Activated CD8-positive, alpha-beta memory T cell treated with anti-CD3 and anti-CD28 coated beads, Interleukin-2, amount 50 U/mL, for 1 hour (primary cell): ENCODE results near the gene PALLD.

Experiments
- DNase-seq: peaks from one replicate; pipeline ENCODE4 v3.0.0-alpha.2; 2020; ENCODE audit errors: extremely low read depth

The PALLD gene

DNA sequence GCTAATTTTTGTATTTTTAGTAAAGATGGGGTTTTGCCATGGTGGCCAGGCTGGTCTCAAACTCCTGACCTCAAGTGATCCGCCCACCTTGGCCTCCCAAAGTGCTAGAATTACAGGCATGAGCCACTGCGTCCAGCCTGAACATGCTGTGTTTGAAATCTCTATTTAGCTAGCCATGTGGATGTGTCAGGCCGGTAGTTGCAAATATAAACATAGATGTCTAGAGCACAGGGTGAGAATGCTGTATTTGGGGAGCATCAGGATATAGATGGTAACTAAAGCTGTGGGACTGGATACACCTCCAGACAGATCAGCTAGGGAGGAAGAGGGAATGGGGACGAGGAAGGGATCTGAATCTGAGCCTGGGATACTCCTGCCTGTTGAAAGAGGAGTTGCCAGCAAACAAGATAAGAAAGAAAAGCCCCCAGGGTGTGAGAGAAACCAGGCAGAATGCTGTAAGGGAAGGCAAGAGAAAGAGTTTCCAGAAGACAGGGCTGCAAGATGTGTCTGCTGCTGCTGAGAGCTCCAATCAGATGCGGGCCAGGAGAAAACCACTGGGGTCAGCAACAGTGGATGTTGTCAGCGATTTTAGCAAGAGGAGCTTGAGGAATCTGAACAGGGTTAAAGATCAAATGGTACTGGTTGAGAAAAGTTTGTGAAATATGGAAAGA is 177.4 kb downstream of the PALLD start:
- DNase-seq, result no peak

DNA sequence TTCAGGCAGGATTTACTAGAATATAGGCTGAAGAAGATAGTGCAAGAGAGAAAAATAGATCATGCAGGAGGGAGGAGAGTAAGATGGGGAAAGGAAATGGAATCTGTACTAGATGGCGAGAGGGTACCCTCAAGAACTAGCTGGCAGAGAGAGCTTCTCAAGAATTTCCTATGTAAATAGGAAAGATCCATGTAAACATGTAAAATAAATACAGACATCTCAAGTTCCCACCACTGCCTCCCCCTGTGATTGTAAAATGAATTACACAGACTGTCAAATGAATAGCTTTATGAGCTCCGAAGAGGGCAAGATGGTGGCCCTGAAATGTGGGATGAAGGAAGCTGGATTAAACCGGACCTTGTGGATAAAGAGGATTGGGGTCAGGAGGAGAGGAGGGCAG is 178.0 kb downstream of the PALLD start:
- DNase-seq, result no peak

DNA sequence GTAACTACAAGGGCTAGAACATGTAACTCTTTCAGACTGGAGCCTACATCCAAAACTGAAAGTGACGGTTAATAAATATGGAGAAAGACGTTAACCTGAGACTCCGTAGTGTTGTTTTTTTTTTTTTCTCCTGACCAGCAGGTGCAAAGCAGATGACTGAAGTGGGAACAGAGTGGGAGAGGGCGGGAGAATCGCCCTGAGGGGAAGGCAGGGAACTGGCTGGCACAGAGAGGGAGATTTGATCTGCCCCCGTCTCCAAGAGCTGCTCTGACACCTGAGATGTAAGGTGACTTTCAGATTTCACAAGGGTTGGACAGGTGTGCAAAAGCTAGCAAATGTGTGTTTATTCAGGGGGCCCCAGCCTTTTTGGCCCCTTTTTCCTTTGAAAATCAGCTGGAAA is 180.2 kb downstream of the PALLD start:
- no peak for DNase-seq

DNA sequence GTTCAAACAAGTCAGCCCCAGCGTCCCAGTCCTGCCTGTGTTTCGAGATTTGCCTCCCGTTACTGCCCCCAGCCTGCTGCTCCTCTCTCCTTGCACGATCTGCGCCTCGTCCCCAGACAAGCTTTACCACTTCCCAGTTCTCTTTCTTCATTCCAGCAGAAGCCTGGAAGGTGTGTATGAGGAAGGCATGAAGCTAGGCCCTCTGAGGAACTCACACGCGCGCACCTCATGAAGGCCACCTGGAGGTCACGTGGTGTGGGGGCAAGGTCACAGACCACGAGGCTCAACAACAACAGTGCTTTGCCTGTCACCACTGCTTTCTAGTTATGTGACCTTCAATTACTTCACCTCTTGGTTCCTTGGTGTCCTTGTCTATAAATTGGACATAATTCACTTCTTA is 181.0 kb downstream of the PALLD start:
- DNase-seq, result no peak

DNA sequence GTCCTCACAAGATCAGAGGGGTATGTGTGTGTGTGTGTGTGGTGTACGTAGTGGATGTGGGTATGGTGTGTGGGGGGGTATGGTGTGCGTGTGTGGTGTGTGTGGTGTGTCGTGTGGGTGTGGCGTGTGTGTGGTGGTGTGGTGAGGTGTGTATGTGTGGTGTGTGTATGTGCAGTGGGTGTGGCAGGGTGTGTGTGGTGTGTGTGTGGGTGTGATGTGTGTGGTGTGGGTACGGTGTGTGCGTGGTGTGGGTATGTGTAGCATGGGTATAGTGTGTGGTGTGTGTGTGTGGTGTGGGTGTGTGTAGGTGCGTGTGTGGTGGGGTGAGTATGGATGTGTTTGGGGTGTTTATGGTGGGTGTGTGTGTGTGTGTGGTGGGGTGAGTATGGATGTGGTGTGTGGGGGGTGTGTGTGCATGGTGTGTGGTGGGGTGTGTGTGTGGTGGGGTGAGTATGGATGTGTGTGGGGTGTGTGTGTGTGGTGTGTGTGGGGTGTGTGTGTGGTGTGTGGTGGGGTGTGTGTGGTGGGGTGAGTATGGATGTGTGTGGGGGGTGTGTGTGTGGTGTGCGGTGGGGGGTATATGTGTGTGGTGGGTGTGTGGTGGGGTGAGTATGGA is 182.0 kb downstream of the PALLD start:
- no peak for DNase-seq

DNA sequence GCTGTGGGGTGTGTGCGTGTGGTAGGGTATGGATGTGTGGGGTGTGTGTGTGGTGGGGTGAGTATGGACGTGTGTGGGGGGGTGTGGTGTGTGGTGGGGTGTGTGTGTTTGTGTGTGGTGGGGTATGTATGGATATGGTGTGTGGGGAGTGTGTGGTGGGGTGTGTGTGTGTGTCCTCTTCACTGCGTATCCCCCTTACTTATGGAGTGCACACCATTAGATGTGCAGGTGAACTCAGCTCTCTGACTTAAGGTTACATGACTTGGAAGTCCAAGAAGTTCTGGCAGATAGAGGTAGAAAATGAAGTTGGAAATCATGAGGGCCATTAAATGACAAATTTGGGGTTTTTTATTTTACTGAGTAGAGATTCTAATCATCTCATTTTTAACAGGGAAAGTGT is 182.5 kb downstream of the PALLD start:
- DNase-seq, result no peak

DNA sequence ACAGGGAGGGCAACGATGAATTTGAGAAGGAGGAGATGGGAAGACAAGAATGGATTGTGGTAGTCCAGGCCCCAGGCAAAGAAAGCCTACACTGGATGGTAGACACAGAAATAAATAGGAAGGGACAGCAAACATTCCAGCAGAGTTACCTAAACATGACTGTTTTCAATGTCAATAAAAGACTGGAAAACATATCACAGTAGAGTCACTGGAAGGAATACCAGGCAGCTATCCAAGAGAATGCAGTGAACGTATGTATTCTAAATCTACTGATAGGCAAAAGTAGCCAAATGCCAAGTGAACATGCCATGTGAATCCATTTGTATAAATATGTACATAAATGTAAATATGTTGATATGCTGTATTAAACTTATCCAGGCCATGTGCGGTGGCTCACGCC is 183.0 kb downstream of the PALLD start:
- DNase-seq, result no peak

DNA sequence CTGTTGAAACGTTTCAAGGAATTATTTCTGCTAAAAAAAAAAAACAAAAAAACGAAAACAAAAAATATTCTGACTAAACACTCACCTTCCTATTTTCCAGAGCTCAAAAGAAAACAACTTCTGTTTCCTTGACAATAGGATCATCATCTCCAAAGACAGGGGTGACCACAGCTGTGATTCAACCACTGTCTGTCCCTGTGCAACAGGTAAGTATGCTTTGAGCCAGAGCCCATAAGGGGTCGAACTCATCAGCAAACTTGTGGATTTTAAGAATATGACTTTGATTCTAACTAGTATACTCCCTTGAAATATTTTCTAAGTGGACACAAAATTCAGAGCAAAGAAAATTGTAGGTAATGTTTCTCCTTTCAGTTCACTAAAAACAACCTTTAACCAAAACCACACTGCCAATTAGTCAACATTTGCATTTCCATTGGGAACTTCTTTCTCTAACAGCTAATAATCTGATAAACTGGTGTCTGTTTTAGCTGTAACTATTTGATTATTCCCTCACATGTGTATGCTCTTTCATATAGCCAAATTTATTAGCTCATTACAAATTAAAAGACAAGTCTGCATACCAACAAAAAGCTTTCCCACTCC is 186.1 kb downstream of the PALLD start:
- DNase-seq, result no peak

DNA sequence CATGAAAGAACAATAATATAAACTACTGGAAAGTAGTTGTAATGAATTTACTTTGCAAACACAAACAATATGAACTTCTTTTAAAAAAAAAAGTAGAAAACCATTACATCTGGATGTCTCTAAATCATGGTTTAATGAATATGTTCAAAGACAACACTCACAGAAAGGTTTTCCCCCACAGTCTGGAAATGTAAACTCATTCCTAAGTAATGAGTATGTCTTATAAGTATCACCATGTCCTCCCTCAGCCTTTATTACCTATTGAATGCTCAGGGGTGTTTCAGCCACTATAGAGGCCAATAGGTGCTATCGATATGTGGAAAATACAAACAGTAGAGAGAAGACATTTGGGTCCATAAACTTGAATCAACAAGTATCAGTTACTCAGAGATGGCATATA is 186.7 kb downstream of the PALLD start:
- no peak for DNase-seq

DNA sequence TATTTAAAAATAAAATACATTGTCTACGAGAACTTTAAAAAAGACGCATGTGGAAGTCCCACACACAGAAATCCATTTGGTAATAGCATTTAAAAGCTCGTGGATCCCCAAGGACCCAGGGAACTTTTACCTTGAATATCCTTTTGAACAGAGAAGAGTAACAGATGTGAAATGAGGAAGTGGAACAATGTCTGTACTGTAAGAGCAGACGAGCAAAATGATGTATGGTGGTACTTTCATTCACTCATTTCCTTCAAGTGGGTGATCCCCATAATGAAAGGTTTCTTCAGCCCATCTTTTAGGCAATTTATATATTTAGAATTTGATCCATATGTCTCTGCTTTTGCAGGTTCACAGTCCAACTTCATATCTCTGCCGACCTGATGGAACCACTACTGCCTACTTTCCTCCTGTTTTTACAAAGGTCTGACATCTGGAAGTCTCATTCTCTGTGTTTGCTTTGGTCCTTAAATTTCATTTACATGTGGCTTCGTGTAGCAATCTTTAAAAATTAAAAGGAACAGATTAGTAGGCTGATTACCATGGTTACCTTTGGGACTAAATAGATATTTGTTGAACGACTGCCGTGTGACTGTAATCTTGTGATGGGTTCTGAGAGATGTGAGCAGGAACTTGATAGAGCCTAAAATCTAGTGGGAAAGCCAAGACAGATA is 188.4 kb downstream of the PALLD start:
- no peak for DNase-seq

DNA sequence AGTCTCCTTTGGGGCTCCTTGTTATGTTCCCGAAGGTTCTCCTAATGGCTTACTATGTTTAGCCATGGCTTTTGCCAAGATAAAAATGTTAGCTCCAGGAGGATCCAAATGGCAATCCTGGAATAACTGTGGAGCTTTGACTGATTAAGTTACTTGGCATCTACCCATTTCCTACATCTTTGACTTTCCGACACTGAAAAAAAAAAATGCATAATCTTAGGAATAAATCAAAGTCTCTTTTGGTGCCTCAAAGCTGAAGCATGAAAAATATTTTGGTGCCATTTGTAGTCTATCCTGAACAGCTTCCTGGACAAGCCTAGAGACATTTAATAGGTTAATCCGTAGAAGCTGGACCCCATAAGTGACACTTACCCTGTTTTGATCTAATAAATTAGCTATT is 191.7 kb downstream of the PALLD start:
- no peak for DNase-seq

DNA sequence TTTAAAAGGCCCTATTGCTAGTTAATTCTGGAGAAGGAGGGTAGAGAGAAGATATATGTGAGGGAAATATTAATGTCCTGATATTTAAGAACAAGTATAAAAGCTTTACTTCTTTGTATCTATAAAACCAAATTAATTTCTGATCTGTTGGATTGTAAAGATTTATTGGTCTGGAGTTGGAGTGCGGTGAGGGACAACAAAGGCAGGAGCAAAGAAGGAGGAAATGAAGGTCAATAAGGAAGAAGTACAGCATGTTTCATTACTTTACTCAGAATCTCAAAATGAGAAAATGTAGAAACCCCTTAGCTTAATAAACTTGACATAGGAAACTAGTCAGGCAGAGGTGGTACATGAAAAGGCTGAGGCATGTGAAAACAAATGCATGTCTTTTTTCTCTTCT is 192.9 kb downstream of the PALLD start:
- no peak for DNase-seq

DNA sequence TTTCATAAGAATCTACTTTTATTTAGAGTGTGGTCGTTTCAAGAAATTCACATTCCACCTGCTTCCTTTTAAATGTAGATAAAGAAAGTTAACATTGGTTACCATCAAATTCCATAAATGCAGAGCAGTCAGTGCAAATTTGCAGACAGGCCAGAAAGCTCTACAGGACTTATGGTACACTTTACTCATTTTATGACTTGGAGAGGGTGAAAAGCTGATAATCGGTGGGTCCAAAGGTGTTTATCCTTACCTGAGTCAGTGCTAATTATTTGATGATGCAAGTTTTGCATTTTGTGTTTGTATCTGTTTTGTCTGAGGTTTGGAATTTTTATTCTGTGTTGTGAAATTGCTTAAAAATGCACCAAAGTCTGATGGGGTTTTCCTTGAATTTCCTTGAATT is 193.3 kb downstream of the PALLD start:
- DNase-seq, result no peak

DNA sequence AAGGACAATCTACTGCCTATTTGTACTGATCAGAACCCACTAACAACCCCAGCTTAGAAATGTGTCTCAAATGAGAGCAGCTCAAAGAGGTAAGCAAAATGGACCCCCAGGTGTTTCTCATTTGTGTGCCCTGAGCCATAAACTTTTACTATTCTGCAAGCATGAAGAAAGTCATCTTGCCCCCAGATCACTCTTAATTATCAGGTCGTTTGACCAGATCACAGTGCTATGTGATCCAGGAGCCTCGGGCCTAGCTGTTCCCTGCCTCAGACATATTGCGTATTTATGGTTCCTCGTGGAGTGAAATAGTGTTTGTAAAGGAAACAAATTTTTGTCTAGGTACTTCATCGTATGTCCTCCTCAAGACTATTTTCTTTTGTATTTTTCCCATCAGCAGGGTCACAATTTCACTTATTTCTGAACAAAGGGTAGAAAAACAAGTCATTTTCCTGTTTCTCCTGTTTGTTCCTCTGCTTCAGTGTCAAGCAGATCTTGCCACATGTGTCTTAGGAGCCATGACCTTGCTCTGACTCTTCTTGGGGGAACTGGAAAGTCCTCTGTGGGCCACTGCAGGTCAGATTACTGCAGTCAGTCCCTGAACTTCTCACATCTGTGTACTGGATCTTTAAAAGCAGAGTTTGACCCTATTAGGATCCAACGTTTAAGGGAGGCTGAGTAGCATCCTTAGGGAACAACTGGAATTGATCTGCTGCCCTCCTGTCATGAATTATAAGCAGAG is 194.9 kb downstream of the PALLD start:
- no peak for DNase-seq

DNA sequence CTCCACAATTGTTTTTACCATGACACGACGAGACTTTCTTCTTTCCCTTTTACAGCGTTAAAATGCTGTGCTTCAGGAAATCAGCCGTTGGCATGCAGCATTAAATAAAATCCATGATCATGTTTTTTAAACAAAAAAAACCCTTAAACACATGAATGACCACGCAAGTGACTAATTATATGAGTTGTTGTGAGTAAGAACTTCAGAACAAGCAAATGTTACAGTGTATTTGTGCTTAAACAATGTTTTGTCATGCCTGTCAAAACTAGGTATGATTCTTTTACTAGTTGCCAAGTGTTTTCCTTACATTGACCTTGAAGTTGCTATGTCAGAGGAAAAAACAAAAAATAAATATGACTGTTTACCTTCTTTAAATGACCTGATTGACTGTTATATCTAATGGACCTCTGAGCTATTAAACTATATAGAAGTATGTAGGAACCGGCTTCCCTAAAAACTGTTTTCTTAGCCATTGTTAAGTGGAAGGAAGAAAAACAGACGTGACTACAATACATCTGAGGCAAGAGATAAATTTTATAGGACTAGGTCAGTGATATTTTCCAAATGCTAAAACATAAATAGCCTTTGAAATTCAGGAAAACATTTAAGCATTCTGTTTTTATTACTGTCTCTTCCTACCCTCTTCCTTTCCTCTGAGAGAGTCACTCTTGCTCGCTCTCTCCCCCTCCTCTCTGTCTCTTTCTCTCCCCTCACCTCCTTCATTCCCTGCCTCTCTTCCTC is 197.1 kb downstream of the PALLD start:
- no peak for DNase-seq

DNA sequence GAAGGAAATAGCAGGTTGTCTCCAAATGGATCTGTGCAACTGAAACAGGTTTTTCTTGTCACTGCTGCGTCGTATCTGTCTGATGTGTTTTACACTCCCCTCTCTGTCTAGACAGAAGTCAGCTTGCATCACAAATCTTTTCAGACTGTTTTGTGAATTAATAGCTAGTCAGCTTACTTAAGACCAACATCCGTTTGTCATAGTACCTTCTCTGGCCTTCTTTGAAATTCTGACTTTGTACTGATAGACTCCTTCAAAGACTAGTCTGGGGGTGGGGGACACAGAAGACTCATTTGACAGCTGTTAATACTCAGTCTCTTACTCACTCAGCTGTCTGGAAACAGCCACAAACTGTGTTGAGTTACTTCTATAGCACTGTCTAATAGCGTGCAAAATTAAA is 197.8 kb downstream of the PALLD start:
- DNase-seq, result no peak

DNA sequence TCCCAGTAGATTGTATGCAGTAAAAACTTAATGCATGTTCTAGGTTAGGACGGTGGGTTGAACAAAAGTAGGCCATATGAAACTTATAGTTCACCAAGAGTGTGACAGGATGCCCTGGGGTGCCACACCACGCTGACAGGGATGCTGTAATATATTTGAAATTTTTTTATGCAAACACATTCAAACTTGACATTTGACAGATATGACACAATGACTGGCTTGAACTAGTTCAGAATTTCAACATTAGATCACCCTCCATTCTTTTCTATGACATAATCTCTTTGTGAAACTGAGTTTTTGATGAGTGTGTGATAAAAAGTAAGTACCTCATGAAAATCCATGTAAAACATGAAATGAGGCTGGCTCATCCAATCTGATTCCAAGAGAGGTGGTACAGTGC is 198.4 kb downstream of the PALLD start:
- no peak for DNase-seq

DNA sequence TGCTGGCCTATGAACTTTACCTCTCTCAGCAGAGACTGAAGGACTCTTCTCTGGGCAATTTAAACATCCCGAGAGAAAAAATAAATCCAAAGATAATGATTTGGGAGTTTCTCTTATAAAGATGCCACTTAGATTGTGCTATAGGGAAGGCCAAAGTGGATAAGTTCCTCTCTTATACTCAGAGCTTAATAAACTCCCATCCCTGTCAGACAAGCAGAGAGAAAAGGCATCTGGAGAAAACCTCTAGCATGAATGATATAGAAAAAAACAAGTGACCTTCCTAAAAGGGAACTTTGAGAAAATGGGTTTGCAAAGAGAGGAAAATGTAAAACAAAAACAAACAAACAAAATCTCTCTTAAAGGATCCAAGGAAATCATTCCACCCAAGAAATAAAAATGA is 199.4 kb downstream of the PALLD start:
- DNase-seq, result no peak

DNA sequence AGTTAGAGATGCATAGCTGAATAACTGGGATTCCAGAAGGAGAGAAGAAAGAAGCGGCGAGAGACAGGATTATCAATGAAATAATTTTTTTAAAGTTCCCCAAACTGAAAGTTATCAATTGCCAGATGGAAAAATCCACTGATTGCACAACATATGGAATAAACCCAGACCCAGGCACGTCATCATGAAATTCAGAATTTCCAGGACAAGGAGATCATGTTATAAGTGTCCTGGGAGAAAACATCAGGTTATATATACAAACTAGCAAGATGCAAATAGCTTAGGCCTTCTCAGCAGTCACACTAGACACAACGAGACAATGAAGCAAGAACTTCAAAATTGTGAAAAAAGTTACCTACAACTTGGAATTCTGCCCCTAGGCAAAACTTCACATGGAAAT is 200.0 kb downstream of the PALLD start:
- DNase-seq, result no peak

DNA sequence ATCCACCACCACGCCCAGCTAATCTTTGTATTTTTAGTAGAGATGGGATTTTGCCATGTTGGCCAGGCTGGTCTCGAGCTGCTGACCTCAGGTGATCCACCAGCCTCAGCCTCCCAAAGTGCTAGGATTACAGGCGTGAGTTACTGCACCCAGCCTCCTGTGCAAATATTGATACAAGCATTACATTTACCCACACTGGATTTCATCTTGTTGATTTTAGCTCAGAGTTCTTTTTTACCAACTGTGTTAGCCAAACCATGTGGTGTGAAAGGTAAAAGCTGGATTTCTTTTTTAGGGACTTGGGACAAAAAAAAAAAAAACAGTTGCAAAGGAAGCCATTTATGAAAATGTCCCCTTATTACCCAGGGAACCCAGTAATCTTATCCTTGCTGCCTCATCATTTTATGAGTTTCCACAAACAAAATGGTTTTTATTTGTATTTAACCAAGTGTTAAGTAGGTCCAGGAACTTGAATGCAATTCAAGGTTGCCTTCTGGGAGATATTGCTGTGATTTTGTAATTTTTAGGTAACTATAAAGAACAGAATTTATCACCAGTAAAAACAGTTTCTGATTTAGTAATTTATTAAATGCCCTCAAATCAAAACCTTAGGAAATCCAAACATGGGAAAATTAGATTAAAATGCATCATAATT is 202.5 kb downstream of the PALLD start:
- DNase-seq, result no peak

DNA sequence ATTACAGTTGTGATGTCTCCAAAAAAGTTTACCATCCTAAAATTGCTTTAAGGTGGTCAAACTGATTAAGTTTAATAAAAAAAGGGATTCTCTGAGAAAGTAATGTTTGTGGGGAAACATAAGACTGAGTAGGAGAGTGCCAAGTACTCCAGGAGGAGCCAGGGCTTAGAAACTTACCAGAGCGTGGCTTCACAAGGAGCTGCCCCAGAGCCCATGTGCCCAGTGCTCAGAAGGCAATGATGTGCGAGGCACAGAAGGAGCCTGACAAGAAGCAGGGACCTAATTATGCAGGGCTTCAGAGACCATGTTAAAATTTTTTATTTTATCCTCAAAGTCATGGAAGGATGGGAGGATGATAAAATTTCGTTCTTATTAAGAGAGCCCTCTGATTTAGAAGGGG is 204.2 kb downstream of the PALLD start:
- no peak for DNase-seq
